ENCODE results near the gene NEO1. TPM values are rescaled to one million over a fixed set of nuclear protein-coding genes. Genes with fewer than 3 reads are reported as not detected.

The NEO1 gene
- total RNA-seq, 1 donor from 2014 or later = 5.6 TPM

GRCh38 chr15:73069109-73069508 is 16.8 kb downstream of the NEO1 start:
- intact Hi-C loops (cut with micrococcal nuclease) = loop anchor here (1.0 kb wide), 1 partner anchor 11 kb away; no protein-coding TSS in a partner anchor

GRCh38 chr15:73072894-73073293 is 20.6 kb downstream of the NEO1 start:
- intact Hi-C loops (cut with micrococcal nuclease) = no loop called here

GRCh38 chr15:73074241-73074640 is 22.0 kb downstream of the NEO1 start:
- intact Hi-C loops (cut with micrococcal nuclease) = no loop called here

DNA sequence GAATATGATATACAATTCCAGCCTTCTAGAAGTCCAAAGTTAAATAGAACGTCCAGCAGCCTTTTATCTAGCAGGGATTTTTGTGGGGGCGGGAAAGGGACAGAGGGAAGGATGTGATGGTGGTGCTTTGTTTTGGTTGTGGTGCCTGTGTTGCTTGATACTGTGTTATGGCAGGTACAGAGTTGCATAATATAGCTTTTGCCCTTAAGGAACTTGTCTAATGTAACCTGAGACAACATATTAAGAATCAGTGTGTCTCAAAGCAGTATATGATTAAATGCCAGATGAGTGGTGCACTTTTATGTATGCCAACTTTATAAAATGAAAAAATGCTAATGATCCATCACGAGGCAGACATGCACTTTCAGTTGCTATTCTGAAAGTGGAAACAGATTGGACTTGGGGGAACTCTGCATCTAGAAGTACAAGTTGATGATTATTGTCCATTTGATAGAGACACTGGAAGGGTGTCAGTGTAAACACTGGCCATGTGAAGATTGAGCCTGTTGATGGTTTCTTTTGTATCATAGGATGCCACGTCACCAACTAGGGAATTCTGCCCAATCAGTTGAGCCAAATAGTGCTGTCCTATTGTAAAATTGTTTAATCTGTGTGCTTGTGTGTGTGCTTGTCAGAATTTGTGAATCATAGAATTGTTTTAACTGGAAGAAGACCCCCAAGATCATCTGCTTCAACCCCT is 23.0 kb downstream of the NEO1 start:
- intact Hi-C loops (cut with micrococcal nuclease) = no loop called here

DNA sequence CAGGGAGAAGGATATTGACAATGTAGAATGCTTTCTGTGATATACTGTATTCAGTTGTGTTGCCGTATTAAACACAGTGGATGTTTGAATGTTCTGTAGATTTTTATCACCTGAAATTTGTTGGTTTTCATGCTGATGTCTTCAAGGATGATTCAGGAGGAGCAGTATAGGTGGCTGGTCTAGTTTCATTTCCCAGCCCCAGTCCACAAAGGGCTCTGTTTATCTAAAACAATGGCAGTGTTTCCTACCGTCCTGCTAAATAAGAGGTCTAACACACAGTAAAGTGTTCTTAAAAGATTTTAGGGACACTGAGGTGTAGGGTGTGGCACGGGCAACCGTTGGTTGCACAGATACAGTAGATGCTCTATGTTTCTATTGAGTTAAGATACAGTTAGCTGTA is 26.0 kb downstream of the NEO1 start:
- intact Hi-C loops (cut with micrococcal nuclease) = no loop called here

- intact Hi-C loops (cut with micrococcal nuclease) = no loop called here
Measured at GRCh38 chr15:73078722-73079121, 26.5 kb downstream of the NEO1 start.

- intact Hi-C loops (cut with micrococcal nuclease) = no loop called here
Measured at GRCh38 chr15:73079565-73079964, 27.3 kb downstream of the NEO1 start.

DNA sequence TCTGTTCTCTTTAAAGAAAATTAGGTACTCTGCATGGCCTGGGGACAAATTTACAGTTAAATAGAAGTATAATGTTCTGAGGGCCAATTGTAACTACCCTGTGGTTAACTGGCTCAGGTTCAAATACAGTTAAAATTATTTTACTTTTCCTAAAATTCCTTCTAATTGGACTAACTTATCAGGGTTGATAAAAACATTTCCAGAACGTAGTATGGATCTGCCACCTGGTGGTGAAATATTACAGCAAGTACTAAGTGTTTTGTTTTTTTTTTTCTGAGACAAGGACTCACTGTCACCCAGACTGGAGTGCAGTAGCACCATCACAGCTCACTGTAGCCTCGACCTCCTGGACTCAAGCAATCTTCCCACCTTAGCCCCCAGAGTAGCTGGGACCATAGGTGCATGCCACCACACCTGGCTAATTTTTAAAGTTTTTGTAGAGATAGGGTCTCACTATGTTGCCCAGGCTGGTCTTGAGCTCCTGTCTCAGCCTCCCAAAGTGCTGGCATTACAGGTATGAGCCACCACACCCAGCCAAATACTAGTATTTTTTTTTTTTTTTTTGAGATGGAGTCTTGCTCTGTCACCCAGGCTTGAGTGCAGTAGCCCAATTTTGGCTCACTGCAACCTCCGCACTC is 29.2 kb downstream of the NEO1 start:
- intact Hi-C loops (cut with micrococcal nuclease) = loop anchor here (1.0 to 2.0 kb wide), 4 partner anchors 29 to 359 kb away; partner anchors contain the start of gene NEO1

- intact Hi-C loops (cut with micrococcal nuclease) = no loop called here
Measured at GRCh38 chr15:73082812-73083211, 30.5 kb downstream of the NEO1 start.

DNA sequence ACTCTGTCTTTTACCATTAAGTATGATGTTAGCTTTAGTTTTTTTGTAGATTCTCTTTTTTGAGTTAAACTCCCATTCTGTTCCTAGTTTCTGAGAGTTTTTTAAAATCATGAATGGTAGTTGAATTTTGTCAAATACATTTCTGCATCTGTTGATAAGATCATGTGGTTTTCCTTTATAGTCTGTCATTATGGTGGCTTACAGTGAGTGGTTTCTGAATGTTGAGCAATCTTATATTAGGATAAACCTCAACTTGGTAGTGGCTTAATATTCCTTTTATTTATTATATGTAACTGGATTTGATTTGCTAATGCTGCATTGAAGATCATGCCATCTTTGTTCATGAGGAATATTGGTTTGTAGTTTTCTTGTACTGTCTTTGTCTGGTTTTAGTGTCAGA is 34.8 kb downstream of the NEO1 start:
- intact Hi-C loops (cut with micrococcal nuclease) = no loop called here

DNA sequence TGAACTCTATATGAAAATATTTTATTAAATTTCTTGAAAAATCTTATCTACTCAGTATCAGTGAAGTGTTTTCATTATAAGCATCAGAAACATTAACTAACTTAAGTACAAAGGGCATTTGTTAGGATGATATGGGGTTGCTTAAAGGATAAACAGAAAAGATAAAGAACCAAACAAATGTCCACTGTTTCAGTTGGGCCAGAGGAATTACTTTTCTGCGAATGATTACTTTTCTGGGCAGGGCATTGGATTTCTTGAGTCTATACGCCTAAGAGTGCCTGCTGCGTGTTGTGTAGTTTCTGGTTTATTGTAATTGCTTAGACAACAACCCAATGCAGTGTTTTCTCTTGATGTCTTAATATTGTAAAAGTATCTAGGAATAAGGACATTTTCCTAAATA is 52.8 kb downstream of the NEO1 start:
- intact Hi-C loops (cut with micrococcal nuclease) = no loop called here

DNA sequence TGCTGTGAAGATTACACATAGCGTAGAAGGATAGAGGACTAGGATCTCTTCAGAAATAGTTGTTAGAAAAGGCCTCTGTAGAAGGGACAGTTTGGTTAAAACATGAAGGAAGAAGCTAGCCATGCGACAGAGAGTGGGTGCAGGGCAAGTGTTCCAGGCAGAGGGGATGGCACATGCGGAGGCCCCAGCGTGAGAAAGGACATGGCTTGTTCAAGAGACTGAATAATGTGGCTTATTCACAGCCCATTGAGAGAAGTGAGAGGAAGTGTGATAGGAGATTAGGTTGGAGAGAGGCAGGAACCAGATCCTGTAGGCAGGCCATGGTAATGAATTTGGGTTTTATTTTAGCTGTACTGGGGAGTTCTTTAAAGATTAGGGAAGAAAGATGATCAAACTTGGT is 56.4 kb downstream of the NEO1 start:
- intact Hi-C loops (cut with micrococcal nuclease) = no loop called here

DNA sequence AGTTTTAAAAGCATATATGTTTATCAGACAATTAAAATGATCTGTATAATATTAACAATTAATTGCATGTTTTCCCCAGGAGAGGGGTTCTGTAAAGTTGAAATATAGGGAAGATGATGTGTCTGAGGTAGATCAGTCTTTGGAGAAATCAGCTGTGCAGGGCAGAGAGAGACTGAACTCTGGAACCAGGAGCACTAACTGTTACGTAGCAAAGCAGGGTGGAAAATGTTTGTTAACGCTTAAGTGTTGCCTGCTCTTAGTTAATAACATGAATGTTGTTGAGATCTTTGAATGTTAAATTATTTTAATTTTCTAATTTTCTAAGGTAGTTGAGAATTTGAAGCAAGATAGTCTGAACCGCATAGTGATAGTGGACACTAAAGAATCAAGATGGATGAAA is 57.5 kb downstream of the NEO1 start:
- intact Hi-C loops (cut with micrococcal nuclease) = no loop called here

DNA sequence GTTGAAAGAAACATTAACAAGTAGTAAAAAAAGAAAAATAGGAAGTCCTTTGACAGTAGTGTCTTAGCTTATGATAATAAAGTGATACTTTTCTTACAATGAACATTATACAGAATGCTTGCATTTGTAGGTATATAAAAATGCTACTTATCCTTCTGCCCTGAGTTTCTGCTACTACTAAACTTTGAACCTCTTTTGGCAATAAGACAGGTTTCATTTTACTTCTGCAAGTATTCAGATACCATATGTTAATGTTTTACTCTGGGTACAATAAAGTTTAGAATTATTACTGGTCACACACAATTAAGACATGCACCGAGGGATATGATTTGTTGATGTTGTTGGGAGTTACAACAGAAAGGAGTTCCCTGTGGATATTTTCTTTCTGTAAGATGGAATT is 57.9 kb downstream of the NEO1 start:
- intact Hi-C loops (cut with micrococcal nuclease) = no loop called here

- intact Hi-C loops (cut with micrococcal nuclease) = no loop called here
Measured at GRCh38 chr15:73114064-73114463, 61.8 kb downstream of the NEO1 start.

DNA sequence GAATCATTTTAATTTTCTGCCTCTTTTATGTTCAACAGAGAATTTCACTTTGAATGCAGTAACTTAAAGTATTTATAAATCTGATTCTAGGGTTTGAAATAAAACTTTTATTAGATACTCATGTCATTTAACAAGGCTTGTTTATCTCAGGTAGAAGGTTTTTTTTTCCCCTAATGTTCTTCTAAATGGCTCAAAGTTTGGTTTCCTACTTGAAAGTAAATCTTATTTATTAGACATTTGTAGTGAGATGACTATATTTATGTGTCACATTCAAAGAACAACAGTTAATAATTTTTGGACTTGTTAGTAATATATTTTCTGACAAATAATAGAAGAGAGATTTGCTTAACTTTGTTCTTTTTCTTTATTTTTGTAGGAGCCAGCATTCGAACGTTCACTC is 63.9 kb downstream of the NEO1 start:
- intact Hi-C loops (cut with micrococcal nuclease) = no loop called here

- intact Hi-C loops (cut with micrococcal nuclease) = no loop called here
Measured at GRCh38 chr15:73118055-73118454, 65.8 kb downstream of the NEO1 start.

- intact Hi-C loops (cut with micrococcal nuclease) = no loop called here
Measured at GRCh38 chr15:73119478-73119877, 67.2 kb downstream of the NEO1 start.

DNA sequence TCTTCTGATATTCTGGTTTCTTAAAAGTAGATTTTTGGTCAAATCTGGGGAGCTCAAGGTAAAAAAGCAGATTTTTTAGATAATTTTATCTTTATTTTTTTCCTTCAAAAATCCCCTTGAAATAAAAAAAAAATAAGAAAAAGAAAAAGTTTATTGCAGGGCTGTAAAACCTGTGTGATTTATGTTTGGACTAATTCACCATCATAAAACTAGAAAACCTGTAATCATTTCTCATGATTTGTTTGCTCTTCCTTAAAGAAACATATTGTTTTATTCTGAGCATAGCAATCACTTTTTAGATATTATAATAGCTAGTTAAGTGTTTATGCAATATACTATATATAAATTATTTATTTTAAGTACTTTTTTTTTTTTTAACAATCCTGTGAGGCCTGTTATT is 68.0 kb downstream of the NEO1 start:
- intact Hi-C loops (cut with micrococcal nuclease) = no loop called here

DNA sequence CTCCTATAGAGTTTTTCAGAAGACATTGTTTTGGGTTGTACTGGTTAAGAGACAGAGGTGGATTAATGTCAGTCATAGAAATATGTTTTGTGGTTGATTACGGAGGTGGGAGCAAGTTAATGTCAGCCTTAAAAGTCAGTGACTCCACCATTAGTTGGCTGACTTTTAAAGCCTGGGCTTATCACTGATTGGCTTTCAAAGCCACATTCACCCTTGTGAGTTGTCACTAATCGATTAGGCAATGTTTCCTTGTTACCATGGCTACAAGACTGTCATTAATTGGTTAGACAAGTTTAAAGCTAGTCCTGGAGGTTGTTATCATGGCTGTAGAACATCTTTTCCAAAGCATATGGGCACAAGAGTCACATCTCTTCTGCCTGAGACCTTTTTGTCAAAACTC is 73.0 kb downstream of the NEO1 start:
- intact Hi-C loops (cut with micrococcal nuclease) = loop anchor here (5.0 kb wide), 1 partner anchor 117 kb away; no protein-coding TSS in a partner anchor

- intact Hi-C loops (cut with micrococcal nuclease) = loop anchor here (1.0 to 5.0 kb wide), 2 partner anchors 115 to 405 kb away; no protein-coding TSS in a partner anchor
Measured at GRCh38 chr15:73127302-73127936, 75.2 kb downstream of the NEO1 start.

DNA sequence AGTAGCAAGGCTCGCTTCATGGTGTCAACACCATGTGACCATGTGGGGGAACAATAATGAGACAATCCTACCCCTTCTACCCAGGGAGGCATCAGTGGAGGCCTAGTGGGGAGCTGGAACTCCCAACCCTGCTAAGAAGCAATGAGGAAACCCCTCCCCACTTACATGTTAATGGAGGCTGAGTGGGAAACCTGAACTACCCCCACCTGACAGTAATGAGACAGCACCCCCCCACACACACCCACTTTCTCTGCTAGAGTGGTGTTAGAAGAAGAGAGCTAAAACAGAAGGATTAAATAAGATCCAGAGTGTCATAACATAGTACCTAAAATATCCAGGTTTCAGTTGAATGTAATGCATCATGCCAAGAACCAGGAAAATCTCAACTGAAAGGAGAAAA is 78.6 kb downstream of the NEO1 start:
- intact Hi-C loops (cut with micrococcal nuclease) = no loop called here

DNA sequence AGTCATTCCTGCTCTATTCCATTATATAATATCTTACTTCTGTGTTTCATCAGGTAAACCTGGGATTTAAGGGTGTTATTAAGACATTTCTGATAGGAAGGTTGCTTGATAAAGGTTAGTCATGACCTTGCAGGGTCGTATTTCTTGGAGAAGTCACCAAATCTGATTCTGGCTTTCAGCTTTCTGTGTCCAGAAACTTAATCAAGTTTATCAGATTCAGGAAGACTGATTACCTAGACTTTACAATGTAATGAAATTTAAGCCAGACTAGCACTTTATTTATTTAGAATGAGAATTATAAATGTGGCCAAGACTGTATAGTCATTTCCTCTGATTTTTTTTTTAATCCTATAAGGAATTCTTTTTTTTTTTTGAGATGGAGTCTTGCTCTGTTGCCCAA is 81.9 kb downstream of the NEO1 start:
- intact Hi-C loops (cut with micrococcal nuclease) = no loop called here
